HepG2 (cell line): ENCODE data around the gene ENO3. TPM values are rescaled to one million over a fixed set of nuclear protein-coding genes. Genes with fewer than 3 reads are reported as not detected.

Experiments used
- ASH2L ChIP-seq: fragments of 300-600, 200-600 bp; sonication (generic); IDR thresholded peaks from 2 replicates; pipeline ENCODE4 v1.7.0; 2017; ENCODE audit warnings: low read depth, mild to moderate bottlenecking, moderate library complexity, mixed read lengths, low read length; ENCODE audit not compliant: insufficient read length
- ESRRA ChIP-seq: sonication (generic); formaldehyde crosslinking; IDR thresholded peaks from 2 replicates; pipeline ENCODE4 v1.5.1; 2020; ENCODE audit warnings: mild to moderate bottlenecking, low read depth, missing genetic modification reagents
- GLI4 ChIP-seq: sonication (generic); formaldehyde crosslinking; IDR thresholded peaks from 2 replicates; pipeline ENCODE4 v1.5.1; 2020; ENCODE audit warnings: missing genetic modification reagents, mild to moderate bottlenecking, moderate library complexity, borderline replicate concordance
- HNF4G ChIP-seq, 2 experiments: sonication (generic) in 1 of 2; formaldehyde crosslinking in 1 of 2; IDR thresholded peaks; 2 replicates each; pipeline versions ENCODE4 v1.4.0 to v1.6.1; 2011 to 2020; ENCODE audit warnings: borderline replicate concordance in 2 of 2, low read depth in 2 of 2, mild to moderate bottlenecking in 2 of 2, low read length in 1 of 2, missing genetic modification reagents in 1 of 2, moderate library complexity in 1 of 2
- IRF2 ChIP-seq: IDR thresholded peaks from 2 replicates; pipeline ENCODE4 v1.6.1; 2018; ENCODE audit warnings: missing genetic modification reagents, missing compliant biosample characterization
- LCORL ChIP-seq, 2 experiments: fragments of 450-650 bp in 1 of 2; sonication (generic) in 1 of 2; formaldehyde crosslinking in 1 of 2; IDR thresholded peaks; 2 replicates each; pipeline versions ENCODE4 v1.5.0 to v1.6.1; 2017 to 2020; ENCODE audit warnings: antibody characterized with exemption in 1 of 2, missing genetic modification reagents in 1 of 2
- MXD1 ChIP-seq: sonication (generic); formaldehyde crosslinking; IDR thresholded peaks from 2 replicates; pipeline ENCODE4 v1.4.0; 2020; ENCODE audit warnings: mild to moderate bottlenecking, missing genetic modification reagents
- MXI1 ChIP-seq: IDR thresholded peaks from 3 replicates; pipeline ENCODE4 v1.6.1; 2012; ENCODE audit warnings: low read depth, low read length, inconsistent platforms, borderline replicate concordance
- PHF21A ChIP-seq: sonication (generic); formaldehyde crosslinking; IDR thresholded peaks from 2 replicates; pipeline ENCODE4 v1.5.0; 2020; ENCODE audit warnings: mild to moderate bottlenecking, missing genetic modification reagents
- RARG ChIP-seq: sonication (generic); formaldehyde crosslinking; IDR thresholded peaks from 2 replicates; pipeline ENCODE4 v1.4.0; 2020; ENCODE audit warnings: low read depth, mild to moderate bottlenecking, missing genetic modification reagents
- XRCC5 ChIP-seq: fragments of 200-400 bp; formaldehyde crosslinking; optimal IDR thresholded peaks from 2 replicates; pipeline ENCODE3; 2017; ENCODE audit warnings: mild to moderate bottlenecking, low read length
- ZFAT ChIP-seq: sonication (generic); formaldehyde crosslinking; conservative IDR thresholded peaks from 2 replicates; pipeline ENCODE4 v1.8.1; 2023; ENCODE audit warnings: missing genetic modification reagents, inconsistent platforms
- ZMAT3 ChIP-seq: sonication (generic); formaldehyde crosslinking; conservative IDR thresholded peaks from 2 replicates; pipeline ENCODE4 v1.7.0; 2021; ENCODE audit warnings: missing genetic modification reagents
- ZNF274 ChIP-seq: sonication (generic); formaldehyde crosslinking; IDR thresholded peaks from 2 replicates; pipeline ENCODE4 v1.5.1; 2020; ENCODE audit warnings: mild to moderate bottlenecking, missing genetic modification reagents
- ZNF350 ChIP-seq: sonication (generic); formaldehyde crosslinking; IDR thresholded peaks from 2 replicates; pipeline ENCODE4 v1.4.0; 2020; ENCODE audit warnings: mild to moderate bottlenecking, low read depth, missing genetic modification reagents, borderline replicate concordance
- ZNF484 ChIP-seq: sonication (generic); formaldehyde crosslinking; IDR thresholded peaks from 2 replicates; pipeline ENCODE4 v1.5.1; 2020; ENCODE audit warnings: mild to moderate bottlenecking, low read depth, missing genetic modification reagents, borderline replicate concordance
- ZNF770 ChIP-seq: sonication (generic); formaldehyde crosslinking; IDR thresholded peaks from 2 replicates; pipeline ENCODE4 v1.5.0; 2020; ENCODE audit warnings: mild to moderate bottlenecking, missing genetic modification reagents
- ZNF776 ChIP-seq: sonication (generic); formaldehyde crosslinking; IDR thresholded peaks from 2 replicates; pipeline ENCODE4 v1.4.0; 2020; ENCODE audit warnings: mild to moderate bottlenecking, missing genetic modification reagents
- polyA plus RNA-seq, 8 experiments: library from polyadenylated mRNA; depleted of rRNA in 3 of 8; stranded (reverse) in 7 of 8; unstranded in 1 of 8; fragments of >200 nt; fragmentation: Illumina TruSeq in 4 of 8; extraction: Trizol in 4 of 8; gene quantifications; 2 replicates each; pipeline versions ENCODE4 v1.2.1 to v1.2.3, GENCODE V29; 2011 to 2016; ENCODE audit warnings: low read depth in 4 of 8, missing spikeins in 1 of 8, mixed read lengths in 1 of 8; ENCODE audit not compliant: insufficient read depth in 1 of 8
- total RNA-seq, 5 experiments: library from RNA; depleted of rRNA; stranded (reverse); fragments of >200 nt; fragmentation: Illumina TruSeq; extraction: Trizol; gene quantifications; 2 replicates each; pipeline ENCODE4 v1.2.3, GENCODE V29; 2016; ENCODE audit warnings: low read depth in 1 of 5
- TF ChIP-seq, protein P1 (sequence below): sonication (generic); formaldehyde crosslinking; IDR thresholded peaks from 2 replicates; pipeline ENCODE4 v1.4.0; 2020; ENCODE audit warnings: mild to moderate bottlenecking, missing genetic modification reagents

ENO3 gene
- total and polyA plus RNA-seq, 2 of the 13 experiments (the other 11 are each of a cell fraction or from before 2014, with no cell fraction given) = 59.8 to 69.8 TPM

DNA sequence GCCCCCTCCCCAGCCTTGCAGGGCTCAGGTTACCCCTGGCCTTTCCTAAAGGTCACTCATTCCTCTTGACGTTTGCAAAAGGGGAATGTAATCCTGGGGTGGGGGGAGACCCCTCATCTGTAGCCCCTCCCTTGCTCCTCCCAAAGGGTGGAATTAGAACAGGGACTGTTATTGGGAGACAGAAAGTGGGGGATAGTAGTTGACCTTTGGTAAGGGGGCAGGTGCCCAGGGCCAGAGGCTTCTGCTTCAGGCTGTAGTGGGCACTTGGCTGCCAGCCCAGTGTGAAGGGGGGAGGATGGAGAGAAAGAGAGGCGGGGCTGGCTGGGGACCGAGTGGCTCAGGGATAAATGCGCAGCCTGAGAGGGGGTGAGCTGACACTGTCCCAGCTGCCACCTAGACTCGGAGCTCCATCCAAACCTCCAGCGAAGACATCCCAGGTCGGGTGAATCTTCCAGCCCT, at the start of gene ENO3 (continued):
- TF ChIP-seq, protein P1, sequence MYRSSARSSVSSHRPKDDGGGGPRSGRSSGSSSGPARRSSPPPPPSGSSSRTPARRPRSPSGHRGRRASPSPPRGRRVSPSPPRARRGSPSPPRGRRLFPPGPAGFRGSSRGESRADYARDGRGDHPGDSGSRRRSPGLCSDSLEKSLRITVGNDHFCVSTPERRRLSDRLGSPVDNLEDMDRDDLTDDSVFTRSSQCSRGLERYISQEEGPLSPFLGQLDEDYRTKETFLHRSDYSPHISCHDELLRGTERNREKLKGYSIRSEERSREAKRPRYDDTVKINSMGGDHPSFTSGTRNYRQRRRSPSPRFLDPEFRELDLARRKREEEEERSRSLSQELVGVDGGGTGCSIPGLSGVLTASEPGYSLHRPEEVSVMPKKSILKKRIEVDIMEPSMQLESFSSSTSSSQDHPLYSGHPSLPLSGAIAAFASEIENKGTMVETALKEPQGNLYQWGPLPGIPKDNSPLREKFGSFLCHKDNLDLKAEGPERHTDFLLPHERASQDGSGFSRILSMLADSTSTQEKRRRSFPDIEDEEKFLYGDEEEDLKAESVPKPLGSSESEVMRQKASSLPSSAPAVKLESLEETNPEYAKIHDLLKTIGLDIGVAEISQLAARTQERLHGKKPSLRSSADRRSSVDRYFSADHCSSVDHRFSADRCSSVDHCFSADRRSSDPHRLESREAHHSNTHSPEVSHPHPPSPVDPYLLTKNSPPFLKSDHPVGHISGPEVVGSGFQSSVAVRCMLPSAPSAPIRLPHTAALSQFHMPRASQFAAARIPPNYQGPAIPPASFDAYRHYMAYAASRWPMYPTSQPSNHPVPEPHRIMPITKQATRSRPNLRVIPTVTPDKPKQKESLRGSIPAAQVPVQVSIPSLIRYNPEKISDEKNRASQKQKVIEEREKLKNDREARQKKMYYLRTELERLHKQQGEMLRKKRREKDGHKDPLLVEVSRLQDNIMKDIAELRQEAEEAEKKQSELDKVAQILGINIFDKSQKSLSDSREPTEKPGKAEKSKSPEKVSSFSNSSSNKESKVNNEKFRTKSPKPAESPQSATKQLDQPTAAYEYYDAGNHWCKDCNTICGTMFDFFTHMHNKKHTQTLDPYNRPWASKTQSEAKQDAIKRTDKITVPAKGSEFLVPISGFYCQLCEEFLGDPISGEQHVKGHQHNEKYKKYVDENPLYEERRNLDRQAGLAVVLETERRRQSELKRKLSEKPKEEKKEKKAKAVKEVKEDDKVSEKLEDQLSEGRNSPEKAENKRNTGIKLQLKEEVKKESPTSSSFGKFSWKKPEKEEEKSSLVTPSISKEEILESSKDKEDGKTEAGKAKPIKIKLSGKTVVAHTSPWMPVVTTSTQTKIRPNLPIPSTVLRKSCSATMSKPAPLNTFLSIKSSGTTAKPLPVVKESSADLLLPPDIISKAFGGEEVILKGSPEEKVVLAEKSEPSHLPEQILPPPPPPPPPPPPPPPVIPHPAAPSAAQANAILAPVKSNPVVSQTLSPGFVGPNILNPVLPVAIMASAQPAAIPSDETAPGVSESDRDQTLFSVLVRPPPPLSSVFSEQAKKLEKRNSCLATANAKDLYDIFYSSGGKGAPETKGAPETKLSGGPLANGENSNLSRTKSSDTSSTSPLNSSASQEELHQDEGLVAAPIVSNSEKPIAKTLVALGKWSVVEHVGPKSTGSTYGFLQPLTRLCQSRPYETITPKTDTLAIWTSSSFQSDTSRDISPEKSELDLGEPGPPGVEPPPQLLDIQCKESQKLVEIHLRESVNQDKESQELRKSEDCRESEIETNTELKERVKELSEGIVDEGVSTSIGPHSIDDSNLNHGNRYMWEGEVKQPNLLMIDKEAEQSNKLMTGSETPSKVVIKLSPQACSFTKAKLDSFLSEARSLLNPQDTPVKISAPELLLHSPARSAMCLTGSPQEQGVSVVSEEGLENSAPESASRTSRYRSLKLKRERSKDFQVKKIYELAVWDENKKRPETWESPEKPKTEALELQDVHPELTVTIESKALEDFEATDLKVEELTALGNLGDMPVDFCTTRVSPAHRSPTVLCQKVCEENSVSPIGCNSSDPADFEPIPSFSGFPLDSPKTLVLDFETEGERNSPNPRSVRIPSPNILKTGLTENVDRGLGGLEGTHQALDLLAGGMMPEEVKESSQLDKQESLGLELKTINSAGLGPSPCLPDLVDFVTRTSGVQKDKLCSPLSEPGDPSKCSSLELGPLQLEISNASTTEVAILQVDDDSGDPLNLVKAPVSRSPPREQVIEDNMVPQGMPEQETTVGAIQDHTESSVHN (CRISPR knock-in tag) = 0 out of 2 replicates have a peak, but pooled peaks have one; percentile 19
- no peak for TF ChIP-seq MXI1
- no peak for TF ChIP-seq IRF2
- no peak for TF ChIP-seq ASH2L
- TF ChIP-seq ZNF770 (CRISPR knock-in tag) = no peak
- TF ChIP-seq HNF4G (IDR thresholded peaks at IDR 0.05; ENCODE audit: borderline replicate concordance, low read depth, low read length) = peak; percentile 80; the same call in 1 of the 2 replicates
- no peak for TF ChIP-seq HNF4G (CRISPR knock-in tag; IDR thresholded peaks at IDR 0.05; ENCODE audit: borderline replicate concordance, low read depth)
- no peak for TF ChIP-seq RARG (CRISPR knock-in tag)
- TF ChIP-seq LCORL (IDR thresholded peaks at IDR 0.05) = no peak
- TF ChIP-seq LCORL (CRISPR knock-in tag; IDR thresholded peaks at IDR 0.05) = no peak; the same call in 1 of the 2 replicates
- TF ChIP-seq XRCC5 = no peak
- peak; percentile 66 for TF ChIP-seq PHF21A (CRISPR knock-in tag)
- TF ChIP-seq GLI4 = no peak
- TF ChIP-seq ZNF776 = no peak
- TF ChIP-seq ZNF350 (CRISPR knock-in tag) = no peak; the same call in 1 of the 2 replicates
- no peak for TF ChIP-seq ZFAT (CRISPR knock-in tag)
- TF ChIP-seq ESRRA (CRISPR knock-in tag) = peak; percentile 52; the same call in 1 of the 2 replicates
- peak; percentile 1; the same call in 1 of the 2 replicates for TF ChIP-seq MXD1
- TF ChIP-seq ZMAT3 (CRISPR knock-in tag) = peak; percentile 65; the same call in 1 of the 2 replicates
- TF ChIP-seq ZNF484 (CRISPR knock-in tag) = no peak
- no peak for TF ChIP-seq ZNF274 (CRISPR knock-in tag)
